Body of pancreas (tissue), 4 donors: ENCODE data around the gene GARNL3. TPM values are rescaled to one million over a fixed set of nuclear protein-coding genes. Genes with fewer than 3 reads are reported as not detected.

Experiments
- ATAC-seq: fragments of 150-250 bp; one replicate; pipeline ENCODE4 v1.9.1; 2016
- DNase-seq, 4 donors: peaks; one replicate each; pipeline ENCODE4 v3.0.0-alpha.2; 2019
- H3K27ac ChIP-seq, 4 donors: fragments of 200-600 bp; sonication (generic); 1 replicate in 3 of 4; 2 replicates in 1 of 4; pipeline versions ENCODE4 v1.5.1 to v1.6.1; 2016 to 2019; ENCODE audit warnings: mild to moderate bottlenecking in 1 of 4, mixed read lengths in 1 of 4, moderate library complexity in 1 of 4
- H3K27me3 ChIP-seq, 2 donors: fragments of 200-600 bp; sonication (generic); one replicate each; pipeline ENCODE4 v1.6.0; 2016; ENCODE audit warnings: mild to moderate bottlenecking in 1 of 2
- H3K36me3 ChIP-seq, 2 donors: fragments of 200-600 bp; sonication (generic); replicated peaks in 1 of 2; 2 replicates each; pipeline ENCODE4 v1.5.1; 2016; ENCODE audit warnings: low read depth in 2 of 2; ENCODE audit not compliant: insufficient read depth in 1 of 2
- H3K4me1 ChIP-seq: fragments of 200-600 bp; sonication (generic); one replicate; pipeline ENCODE4 v1.6.0; 2016
- H3K4me3 ChIP-seq, 2 donors: fragments of 200-600 bp; sonication (generic); 1 replicate in 1 of 2; 2 replicates in 1 of 2; pipeline ENCODE4 v1.5.1; 2016 to 2019
- H3K9me3 ChIP-seq, 3 donors: fragments of 200-600 bp; sonication (generic); 1 replicate in 2 of 3; 2 replicates in 1 of 3; pipeline ENCODE4 v1.5.1; 2016
- POLR2A ChIP-seq, 3 donors: fragments of 450-650 bp; IDR thresholded peaks; one replicate each; pipeline ENCODE4 v1.6.1; 2016; ENCODE audit warnings: antibody characterized with exemption in 3 of 3, mild to moderate bottlenecking in 2 of 3
- WGBS, 2 donors: methylation state at CpG; one replicate each; pipeline ENCODE4 v1.1.5; 2017; 5-methylcytosine and 5-hydroxymethylcytosine counted together
- intact Hi-C: fragments of 100-400 bp; cut with DNase I; formaldehyde crosslinking; loops from one replicate; pipeline ENCODE4 v1.15.1; 2023
- total RNA-seq, 2 donors: library from RNA; depleted of rRNA; stranded (reverse); fragments of >200 nt; gene quantifications; one replicate each; pipeline ENCODE4 v1.1.0, GENCODE V29; 2016
- TF ChIP-seq, protein P1 (sequence below), 7 experiments: fragments of 450-650 bp in 4 of 7; fragments of 200-600 bp in 3 of 7; sonication (generic) in 3 of 7; IDR thresholded peaks; one replicate each; pipeline ENCODE4 v1.5.1; 2016 to 2019; ENCODE audit warnings: antibody characterized with exemption in 7 of 7

The GARNL3 gene
- total RNA-seq, 2 donors from 2014 or later, result 5.9 to 23.6 TPM

DNA sequence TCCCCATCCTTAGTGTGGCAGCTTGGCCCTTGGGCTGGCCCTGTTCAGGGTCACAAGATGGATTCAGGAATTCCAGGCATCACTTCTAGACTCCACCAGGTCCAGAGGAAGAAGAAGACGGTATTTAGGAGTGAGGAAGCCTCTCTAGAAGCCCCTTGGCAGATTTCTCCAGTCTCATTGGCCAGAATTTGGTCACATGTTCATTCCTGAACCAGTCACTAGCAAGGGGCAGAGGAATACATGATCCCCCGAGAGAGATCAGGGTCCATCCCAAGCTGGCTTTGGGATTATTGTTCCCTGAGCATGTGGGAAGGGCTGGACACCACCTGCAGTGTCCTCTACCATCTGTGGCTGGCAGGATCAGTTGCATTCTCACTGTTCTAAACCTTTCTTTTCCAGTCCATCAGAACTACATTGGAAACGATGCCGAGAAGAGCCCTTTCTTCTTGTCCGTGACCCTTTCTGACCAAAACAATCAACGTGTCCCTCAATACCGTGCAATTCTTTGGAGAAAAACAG, 48.5 kb downstream of the GARNL3 start:
- WGBS, 2 donors, result 92 to 95% methylated on average over 7 of the region's 7 CpGs
- ATAC-seq, result no peak

DNA sequence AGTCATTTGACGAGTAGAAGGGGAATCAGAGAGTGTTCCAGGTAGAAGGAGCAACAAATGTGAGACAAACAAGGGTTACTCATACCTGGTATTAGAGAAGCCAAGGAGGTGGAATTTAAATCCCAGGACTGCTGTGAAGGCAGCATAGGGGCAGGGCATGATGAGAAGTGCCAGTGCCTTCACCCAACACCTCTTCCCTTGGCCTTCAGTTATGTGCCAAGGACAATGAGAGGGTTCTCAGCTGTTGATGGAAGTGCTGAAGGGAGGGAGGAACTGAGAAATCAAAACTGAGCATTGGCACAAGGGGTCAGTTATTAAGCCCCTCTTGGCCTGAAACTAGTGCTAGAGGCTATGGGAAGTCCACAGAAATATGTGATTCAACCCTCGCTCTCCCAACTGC, 50.3 kb downstream of the GARNL3 start:
- Histone ChIP-seq H3K9me3 (no peaks in the 10 kb centered on the region), H3K27me3 (no peaks in the 10 kb centered on the region), H3K27ac (no peak overlapping the region), H3K36me3 (no peaks in the 10 kb centered on the region), H3K4me3 (no peak overlapping the region), H3K4me1 (peaks cover 11% of the 10 kb centered on the region)
- TF ChIP-seq, protein P1, sequence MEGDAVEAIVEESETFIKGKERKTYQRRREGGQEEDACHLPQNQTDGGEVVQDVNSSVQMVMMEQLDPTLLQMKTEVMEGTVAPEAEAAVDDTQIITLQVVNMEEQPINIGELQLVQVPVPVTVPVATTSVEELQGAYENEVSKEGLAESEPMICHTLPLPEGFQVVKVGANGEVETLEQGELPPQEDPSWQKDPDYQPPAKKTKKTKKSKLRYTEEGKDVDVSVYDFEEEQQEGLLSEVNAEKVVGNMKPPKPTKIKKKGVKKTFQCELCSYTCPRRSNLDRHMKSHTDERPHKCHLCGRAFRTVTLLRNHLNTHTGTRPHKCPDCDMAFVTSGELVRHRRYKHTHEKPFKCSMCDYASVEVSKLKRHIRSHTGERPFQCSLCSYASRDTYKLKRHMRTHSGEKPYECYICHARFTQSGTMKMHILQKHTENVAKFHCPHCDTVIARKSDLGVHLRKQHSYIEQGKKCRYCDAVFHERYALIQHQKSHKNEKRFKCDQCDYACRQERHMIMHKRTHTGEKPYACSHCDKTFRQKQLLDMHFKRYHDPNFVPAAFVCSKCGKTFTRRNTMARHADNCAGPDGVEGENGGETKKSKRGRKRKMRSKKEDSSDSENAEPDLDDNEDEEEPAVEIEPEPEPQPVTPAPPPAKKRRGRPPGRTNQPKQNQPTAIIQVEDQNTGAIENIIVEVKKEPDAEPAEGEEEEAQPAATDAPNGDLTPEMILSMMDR (IDR thresholded peaks at IDR 0.05), result no peak
- no peak for TF ChIP-seq POLR2A (IDR thresholded peaks at IDR 0.05)
- DNase-seq (no peak), ATAC-seq (no peak)
- intact Hi-C loops, result no loop called here
- WGBS, 2 donors, result 94% methylated on average over 2 of the region's 2 CpGs

More for the DNA sequence above, 48.5 kb downstream of the GARNL3 start:
- intact Hi-C loops, result no loop called here
- H3K4me1 ChIP-seq, result peaks cover 25% of the 10 kb centered on the region
- no peak for TF ChIP-seq POLR2A (IDR thresholded peaks at IDR 0.05)
- TF ChIP-seq, protein P1 (IDR thresholded peaks at IDR 0.05), result no peak
- H3K36me3 ChIP-seq, result no peaks in the 10 kb centered on the region
- no peaks in the 10 kb centered on the region for H3K9me3 ChIP-seq
- H3K27me3 ChIP-seq, result no peaks in the 10 kb centered on the region
- H3K4me3 ChIP-seq, result no peak overlapping the region
- no peak overlapping the region for H3K27ac ChIP-seq
- DNase-seq, result no peak

DNA sequence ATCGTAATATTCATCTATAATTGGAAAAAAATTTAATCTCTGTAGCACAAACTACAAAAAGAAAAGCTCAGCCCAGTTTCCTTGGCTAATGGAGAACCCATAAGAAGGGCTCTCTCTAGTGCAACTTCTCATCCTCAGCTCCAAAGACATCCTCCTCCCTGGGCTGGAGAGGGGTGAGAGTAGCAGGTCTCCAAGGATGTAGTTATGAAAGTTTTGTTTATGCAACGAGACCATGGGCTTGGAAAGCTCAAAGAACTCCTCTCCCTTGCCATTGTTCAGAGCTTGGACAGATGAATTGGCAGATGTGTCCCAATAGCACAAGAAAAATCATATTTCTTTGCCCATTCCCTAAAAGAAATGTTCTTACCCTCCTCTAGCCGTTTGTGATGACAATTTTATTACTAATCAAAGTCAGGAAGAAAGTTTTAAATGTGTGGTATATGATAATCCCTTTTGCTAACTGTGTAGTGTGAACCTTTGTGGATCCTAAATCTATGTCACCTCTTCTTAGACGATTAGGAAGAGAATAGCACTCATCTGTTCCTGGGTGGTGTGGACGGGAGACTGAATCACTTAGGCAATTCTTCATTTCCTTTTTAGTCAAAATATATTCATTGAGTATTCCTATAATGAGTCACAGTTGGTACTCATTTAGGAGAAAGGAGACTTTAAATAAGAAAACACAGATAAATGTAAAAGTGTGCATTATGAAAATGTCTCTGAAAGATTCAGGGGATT, 52.2 kb downstream of the GARNL3 start:
- intact Hi-C loops, result no loop called here
- H3K4me1 ChIP-seq, result peaks cover 3% of the 10 kb centered on the region
- H3K36me3 ChIP-seq, result no peaks in the 10 kb centered on the region
- WGBS, 2 donors, result 56 to 63% methylated on average over 5 of the region's 5 CpGs
- DNase-seq (no peak), ATAC-seq (peak; percentile 24)
- H3K9me3 ChIP-seq, result no peaks in the 10 kb centered on the region
- H3K27ac ChIP-seq, result no peak overlapping the region
- no peaks in the 10 kb centered on the region for H3K27me3 ChIP-seq
- TF ChIP-seq, protein P1 (IDR thresholded peaks at IDR 0.05), result no peak
- TF ChIP-seq POLR2A (IDR thresholded peaks at IDR 0.05), result no peak
- H3K4me3 ChIP-seq, result no peak overlapping the region

DNA sequence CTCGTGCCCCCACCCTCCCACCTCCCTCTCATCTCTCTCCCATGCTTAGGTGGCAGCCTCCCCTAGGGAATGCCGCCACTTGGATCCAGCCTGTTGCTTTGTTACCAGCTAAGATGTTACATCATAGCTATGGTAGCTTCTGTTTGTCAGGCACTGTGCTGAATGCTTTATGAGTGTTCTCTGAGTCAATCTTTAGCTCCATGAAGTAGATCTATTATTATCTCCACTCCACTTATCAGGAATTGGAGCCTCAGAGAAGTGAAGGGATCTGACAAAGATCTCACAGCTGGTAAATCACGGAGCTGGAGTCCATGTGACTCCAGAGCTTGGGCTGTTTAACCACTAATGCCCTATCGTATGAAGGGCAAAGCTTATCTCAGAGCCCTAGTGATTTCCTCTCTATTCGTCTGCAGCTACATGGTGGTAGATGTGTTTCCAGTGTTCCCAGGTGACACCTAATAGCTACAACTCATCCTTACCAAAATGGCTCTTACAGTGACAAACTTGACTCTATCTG, 54.1 kb downstream of the GARNL3 start:
- Histone ChIP-seq H3K27ac (no peak overlapping the region), H3K27me3 (no peaks in the 10 kb centered on the region), H3K9me3 (no peaks in the 10 kb centered on the region), H3K4me1 (no peaks in the 10 kb centered on the region), H3K4me3 (no peak overlapping the region), H3K36me3 (no peaks in the 10 kb centered on the region)
- WGBS, 2 donors, result 80 to 85% methylated on average over 5 of the region's 5 CpGs
- TF ChIP-seq, protein P1 (IDR thresholded peaks at IDR 0.05), result no peak
- TF ChIP-seq POLR2A (IDR thresholded peaks at IDR 0.05), result no peak
- DNase-seq (no peak), ATAC-seq (no peak)
- intact Hi-C loops, result no loop called here
